Measurements from ENCODE around the gene PRKX.
"Not testable (repeated sequence)": the region's sequence is repeated elsewhere in the genome, so short reads cannot be mapped to it uniquely, and the experiment has no call there.

The PRKX gene

DNA sequence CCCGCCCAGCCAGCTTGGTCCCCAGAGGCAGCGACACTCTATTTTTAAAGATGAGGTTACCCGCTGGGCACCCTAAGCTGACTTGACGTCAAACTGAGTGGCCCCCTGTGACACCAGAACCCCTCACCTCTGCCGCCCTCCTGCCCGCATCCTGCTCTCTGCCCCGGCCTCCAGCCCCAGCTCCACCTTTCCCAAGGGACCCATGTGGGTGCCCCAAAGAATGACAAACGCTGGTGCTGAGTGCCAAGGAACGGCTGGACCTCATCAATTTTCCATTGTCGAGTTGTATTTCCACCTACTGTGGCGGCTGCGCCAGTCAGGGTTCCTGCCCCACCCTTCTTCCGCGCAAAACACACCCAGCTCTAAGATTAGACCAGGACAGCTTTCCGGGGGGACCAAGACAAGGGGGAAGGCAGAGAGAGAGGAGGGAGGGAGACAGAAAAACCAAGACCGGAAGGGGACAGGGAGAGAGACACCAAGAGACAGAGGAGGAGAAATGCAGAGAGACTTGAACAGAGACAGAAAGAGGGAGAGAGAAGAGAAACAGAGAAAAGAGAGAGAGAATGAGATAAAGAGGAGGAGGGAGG is 2.0 kb downstream of the PRKX start:
- peak; percentile 18 for DNase-seq
- peak; percentile 29 for ATAC-seq

DNA sequence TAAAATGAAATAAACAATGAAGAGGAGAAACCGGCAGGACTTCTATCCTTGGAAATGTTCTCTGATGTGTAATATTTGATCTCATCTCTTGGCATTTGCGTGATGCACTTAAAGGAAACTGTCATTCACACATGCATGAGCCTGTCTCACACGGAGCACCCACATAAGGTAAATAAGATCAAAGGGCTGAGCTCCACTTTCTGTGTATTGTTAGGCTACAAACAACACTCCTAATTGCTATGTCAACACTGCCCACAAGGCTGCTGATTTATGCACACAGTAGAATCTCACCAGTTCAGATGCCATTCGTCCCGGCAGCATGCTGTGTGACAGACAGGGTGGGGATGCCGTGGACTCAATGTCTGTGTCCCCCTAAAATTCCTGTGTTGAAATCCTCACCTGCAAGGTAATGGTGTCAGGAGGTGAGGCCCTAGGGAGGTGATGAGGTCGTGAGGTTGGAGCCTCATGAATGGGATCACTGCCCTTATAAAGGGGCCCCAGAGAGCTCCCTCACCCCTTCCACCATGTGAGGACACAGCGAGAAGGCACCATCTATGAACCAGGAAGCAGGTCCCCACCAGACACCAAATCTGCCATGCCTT is 5.7 kb downstream of the PRKX start:
- ATAC-seq, result peak; percentile 44
- not testable (repeated sequence) for DNase-seq

- ATAC-seq (no peak), DNase-seq (no peak)
These were observed 7.0 kb downstream of the PRKX start for GRCh38 chrX:3706481-3706880.

GRCh38 chrX:3703251-3703650 is 10.2 kb downstream of the PRKX start:
- not testable (repeated sequence) for DNase-seq, ATAC-seq

DNA sequence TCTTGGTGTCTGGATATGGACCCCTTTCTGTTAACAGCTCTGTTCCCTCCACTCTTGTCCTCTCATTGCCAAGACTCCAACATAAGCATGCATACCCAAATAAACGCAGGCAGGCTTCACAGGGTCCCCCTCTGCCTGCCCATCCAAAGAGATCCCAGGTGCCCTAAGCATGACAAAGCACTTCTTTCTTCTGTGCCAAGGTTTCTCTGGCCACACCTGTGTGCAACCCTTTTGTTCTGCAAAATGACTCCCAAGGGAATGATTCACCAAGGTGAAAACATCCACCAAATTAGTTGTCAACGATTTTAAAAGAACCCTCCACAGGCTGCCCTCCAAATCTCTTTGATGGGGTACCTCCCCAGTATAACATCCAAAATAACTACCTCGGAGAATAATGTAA is 11.4 kb downstream of the PRKX start:
- DNase-seq, ATAC-seq: not testable (repeated sequence)

DNA sequence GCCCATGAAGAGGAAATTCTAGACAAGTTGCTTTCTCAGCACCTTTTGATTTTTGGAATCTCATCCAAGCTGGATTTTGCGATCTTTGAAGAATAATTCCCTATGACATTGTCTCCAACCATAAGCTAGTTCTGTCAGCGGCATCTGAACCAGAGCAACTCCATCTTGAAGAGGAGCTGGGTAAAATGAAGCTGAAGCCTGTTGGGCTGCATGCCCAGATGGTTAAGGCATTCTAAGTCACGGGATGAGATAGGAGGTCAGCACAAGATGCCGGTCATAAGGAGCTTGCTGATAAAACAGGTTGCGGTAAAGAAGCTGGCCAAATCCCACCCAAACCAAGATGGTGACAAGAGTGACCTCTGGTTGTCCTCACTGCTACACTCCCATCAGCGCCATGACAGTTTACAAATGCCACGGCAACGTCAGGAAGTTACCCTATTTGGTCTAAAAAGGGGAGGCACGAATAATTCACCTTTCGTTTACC is 12.0 kb downstream of the PRKX start:
- ATAC-seq, DNase-seq: not testable (repeated sequence)

DNA sequence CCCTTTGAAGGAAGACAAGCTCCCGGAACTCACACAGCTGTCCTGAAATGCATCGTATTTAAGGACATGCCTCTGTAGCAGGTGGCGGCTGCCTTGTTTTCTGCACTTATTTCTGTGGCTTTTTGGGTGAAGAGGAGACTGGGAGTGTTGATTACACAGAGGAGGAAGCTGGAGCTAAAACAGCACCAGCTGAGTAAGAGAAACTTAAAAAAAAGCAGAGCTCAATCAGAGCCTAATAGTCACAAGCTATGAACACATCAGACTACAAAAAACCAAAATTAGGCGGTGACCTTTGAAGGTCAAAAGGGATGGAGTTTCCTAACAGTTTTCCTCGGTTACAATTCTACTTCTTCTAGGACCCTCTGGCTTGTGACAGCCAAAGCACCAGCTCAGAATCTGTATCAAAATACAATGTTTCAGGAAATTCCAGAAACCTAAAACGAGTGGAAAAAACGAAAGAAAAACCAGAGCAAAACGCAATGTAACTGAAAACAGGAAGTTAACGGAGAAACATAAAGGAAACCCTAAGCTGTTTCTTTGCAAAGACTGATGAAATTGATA is 13.5 kb downstream of the PRKX start:
- peak; percentile 61 for ATAC-seq
- no peak for DNase-seq

GRCh38 chrX:3697701-3698279 is 15.7 kb downstream of the PRKX start:
- no peak for ATAC-seq
- no peak for DNase-seq

- ATAC-seq, result no peak
- no peak for DNase-seq
These were observed 16.2 kb downstream of the PRKX start for GRCh38 chrX:3697220-3697684.

DNA sequence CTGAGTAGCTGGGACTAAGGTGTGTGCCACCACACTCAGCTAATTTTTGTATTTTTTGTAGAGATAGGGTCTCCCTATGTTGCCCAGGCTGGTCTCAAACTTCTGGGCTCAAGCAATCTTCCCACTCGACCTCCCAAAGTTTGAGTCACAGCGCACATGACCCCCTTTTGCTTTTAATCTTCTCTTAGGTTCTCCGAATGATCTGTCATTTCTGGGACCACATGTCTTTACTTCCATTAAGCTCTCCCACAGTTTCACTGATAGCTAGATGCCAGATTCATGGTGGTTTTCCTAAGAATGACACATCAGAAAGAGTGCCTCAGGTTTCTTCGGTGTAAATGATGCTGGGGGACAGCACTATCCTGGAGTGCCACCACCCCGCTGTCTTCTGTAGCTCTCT is 17.9 kb downstream of the PRKX start:
- no peak for ATAC-seq
- DNase-seq, result no peak

- ATAC-seq (no peak), DNase-seq (no peak)
These were observed 23.3 kb downstream of the PRKX start for GRCh38 chrX:3690140-3690539.

GRCh38 chrX:3683236-3683635 is 30.2 kb downstream of the PRKX start:
- DNase-seq, ATAC-seq: not testable (repeated sequence)

GRCh38 chrX:3680459-3680858 is 33.0 kb downstream of the PRKX start:
- no peak for ATAC-seq

DNA sequence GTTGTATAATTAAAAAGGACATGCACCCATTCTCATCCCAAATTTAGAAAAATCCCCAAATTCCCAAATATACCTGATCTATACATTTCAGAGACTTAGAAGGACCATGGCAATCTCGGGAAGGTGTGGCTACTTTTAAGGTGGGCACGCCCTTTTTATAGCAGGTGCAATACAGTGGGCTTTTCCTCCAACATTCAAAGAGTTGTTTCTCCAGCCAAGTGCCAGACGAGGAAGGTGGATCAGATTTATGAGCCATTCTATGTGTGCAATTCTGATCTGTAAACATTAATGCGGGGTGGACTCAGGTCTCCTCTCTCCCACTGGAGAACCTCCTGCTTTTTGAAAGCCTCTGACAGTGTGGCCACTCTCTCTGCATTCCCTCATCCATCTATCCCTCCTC is 33.8 kb downstream of the PRKX start:
- DNase-seq (no peak), ATAC-seq (no peak)

More at GRCh38 chrX:3680459-3680858, 33.0 kb downstream of the PRKX start:
- DNase-seq, result no peak

GRCh38 chrX:3678328-3678727 is 35.1 kb downstream of the PRKX start:
- no peak for ATAC-seq
- DNase-seq, result no peak

DNA sequence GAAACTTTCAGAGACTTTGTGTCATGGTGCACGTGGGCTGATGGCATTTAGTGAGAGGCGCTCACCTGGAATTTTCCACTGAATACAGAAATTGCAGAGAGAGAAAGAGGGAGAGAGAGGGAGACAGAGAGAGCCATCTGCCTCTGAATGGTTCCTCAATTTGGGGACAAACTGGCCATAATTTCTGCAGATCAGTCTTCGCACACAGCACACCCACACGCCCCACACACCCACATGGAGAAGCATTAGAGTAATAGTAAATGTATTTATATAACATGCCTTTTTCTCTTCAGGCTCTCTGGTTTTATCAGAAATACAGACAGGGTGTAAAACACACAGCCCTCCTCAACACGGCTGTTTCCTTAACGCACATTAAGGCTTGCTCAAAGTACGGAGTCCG is 38.6 kb downstream of the PRKX start:
- no peak for ATAC-seq

GRCh38 chrX:3669841-3670475 is 43.5 kb downstream of the PRKX start:
- DNase-seq (no peak), ATAC-seq (no peak)

More for the DNA sequence above, 38.6 kb downstream of the PRKX start:
- no peak for DNase-seq

GRCh38 chrX:3666975-3667374 is 46.5 kb downstream of the PRKX start:
- ATAC-seq, result no peak
- DNase-seq, result no peak

DNA sequence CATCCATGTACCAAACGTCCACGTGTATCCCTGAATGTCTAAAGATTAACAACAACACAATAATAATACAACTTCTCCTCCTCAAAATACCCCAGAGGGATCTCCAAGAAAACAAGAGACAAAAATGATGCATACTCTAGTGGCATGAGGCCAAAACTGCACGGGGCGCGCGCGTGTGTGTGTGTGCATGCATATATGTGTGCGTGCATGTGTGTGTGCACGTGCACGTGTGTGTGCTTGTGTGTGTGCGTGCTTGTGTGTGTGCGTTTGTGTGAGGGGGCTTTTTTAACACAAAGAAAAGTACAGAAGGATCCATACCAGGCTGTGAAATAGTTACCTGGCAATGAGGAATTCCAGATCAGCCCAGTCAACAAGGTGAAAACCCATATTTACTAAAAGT is 48.5 kb downstream of the PRKX start:
- DNase-seq (no peak), ATAC-seq (no peak)

- not testable (repeated sequence) for ATAC-seq, DNase-seq
These were observed 49.7 kb downstream of the PRKX start for GRCh38 chrX:3663576-3664250.

DNA sequence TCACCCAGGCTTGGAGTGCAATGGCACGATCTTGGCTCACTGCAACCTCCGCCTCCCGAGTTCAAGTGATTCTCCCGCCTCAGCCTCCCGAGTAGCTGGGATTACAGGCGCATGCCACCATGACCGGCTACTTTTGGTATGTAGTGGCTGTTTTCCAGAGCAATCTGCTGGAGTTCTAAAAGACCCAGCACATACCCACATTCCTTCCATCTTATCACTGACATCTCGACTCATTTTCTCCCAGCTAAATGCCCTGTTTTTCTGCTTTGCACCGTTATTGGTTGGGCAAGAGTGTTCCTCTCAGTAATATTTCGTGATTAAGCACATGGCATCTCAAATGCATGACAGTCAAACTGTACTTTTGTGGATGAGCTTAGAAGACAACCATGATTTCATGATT is 53.7 kb downstream of the PRKX start:
- ATAC-seq (no peak), DNase-seq (no peak)

DNA sequence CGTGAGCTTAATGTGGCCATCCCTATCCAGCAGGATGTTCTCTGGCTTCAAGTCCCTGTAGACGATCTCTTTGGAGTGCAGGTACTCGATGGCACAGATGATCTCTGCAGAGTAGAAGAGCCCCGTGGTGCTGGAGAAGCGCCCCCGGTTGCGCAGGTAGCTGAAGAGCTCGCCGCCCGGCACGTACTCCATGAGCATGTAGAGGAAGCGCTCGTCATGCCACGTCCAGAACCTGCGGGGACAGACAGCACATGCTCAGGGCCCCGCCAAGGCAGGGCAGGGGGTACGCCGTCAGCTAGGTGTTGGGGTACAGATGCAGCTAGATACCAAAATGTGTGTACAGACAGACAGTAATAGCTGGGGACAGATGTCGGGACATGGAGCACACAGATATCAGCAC is 58.3 kb downstream of the PRKX start:
- DNase-seq, result no peak
- ATAC-seq, result no peak
